ENCODE results near the gene ANKLE2.

The ANKLE2 gene

GRCh38 chr12:132736913-132737312 lies 24.7 kb downstream of the ANKLE2 start:
- H3K27me3 ChIP-seq (ENCODE audit: insufficient read depth, low read depth, severe bottlenecking) = no peaks in the 10 kb centered on the region
- H3K4me3 ChIP-seq (ENCODE audit: low read depth, low read length) = no peak overlapping the region
- H3K27ac ChIP-seq = no peak overlapping the region
- H3K36me3 ChIP-seq = peaks cover 76% of the 10 kb centered on the region
- TF ChIP-seq CTCF (IDR thresholded peaks at IDR 0.05; ENCODE audit: low read depth, low read length) = no peak
- H3K9me3 ChIP-seq (ENCODE audit: severe bottlenecking) = no peaks in the 10 kb centered on the region
- no peak for DNase-seq

DNA sequence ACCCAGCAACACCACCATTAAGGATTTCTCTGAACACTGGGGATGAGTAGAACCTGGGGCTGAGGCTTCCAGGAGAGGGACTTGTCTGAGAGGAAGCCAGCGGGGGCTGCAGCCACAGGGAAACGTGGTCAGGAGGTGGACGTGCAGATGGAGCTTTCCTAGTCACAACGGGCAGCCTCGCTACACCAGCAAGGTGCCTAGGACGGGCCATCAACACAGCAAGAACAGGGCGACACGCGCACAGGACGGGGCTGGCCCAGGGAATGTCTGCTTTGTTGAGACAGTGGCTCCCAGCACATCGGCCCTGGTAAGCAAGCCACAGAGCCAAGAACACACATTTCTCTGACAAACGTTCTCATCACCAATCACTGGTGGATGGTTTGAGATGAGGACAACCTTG lies 25.3 kb downstream of the ANKLE2 start:
- peaks cover 74% of the 10 kb centered on the region for H3K36me3 ChIP-seq
- no peak overlapping the region for H3K27ac ChIP-seq
- H3K27me3 ChIP-seq (ENCODE audit: insufficient read depth, low read depth, severe bottlenecking) = no peaks in the 10 kb centered on the region
- TF ChIP-seq CTCF (IDR thresholded peaks at IDR 0.05; ENCODE audit: low read depth, low read length) = no peak
- DNase-seq = no peak
- no peaks in the 10 kb centered on the region for H3K9me3 ChIP-seq (ENCODE audit: severe bottlenecking)
- H3K4me3 ChIP-seq (ENCODE audit: low read depth, low read length) = no peak overlapping the region

- Histone ChIP-seq H3K4me3 (ENCODE audit: low read depth, low read length) (no peak overlapping the region), H3K27ac (no peak overlapping the region), H3K36me3 (peaks cover 77% of the 10 kb centered on the region), H3K9me3 (ENCODE audit: severe bottlenecking) (no peaks in the 10 kb centered on the region), H3K27me3 (ENCODE audit: insufficient read depth, low read depth, severe bottlenecking) (no peaks in the 10 kb centered on the region)
- no peak for DNase-seq
- TF ChIP-seq CTCF (IDR thresholded peaks at IDR 0.05; ENCODE audit: low read depth, low read length) = no peak
Measured at GRCh38 chr12:132735496-132735895, 26.1 kb downstream of the ANKLE2 start.

DNA sequence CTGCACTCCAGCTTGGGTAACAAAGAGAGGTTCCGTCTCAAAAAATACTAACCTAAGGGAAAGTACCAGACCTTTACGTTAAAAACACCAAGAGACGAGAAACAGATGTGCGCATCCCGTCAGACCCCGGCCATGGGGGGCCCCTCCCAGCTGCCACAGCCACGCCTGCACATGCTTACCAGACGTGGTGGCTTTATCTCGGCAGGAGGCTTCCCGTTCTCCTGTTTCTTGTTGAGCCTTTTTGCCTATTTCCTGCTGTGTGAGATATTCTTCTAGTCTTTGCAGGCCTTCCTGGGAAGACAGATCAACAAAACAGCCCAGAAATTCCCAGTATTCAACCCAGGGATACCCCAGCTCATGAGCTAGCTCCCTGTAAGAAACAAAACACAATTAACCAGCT lies 27.4 kb downstream of the ANKLE2 start:
- no peak overlapping the region for H3K4me3 ChIP-seq (ENCODE audit: low read depth, low read length)
- H3K27ac ChIP-seq = no peak overlapping the region
- no peak for DNase-seq
- peaks cover 74% of the 10 kb centered on the region for H3K36me3 ChIP-seq
- H3K9me3 ChIP-seq (ENCODE audit: severe bottlenecking) = no peaks in the 10 kb centered on the region
- TF ChIP-seq CTCF (IDR thresholded peaks at IDR 0.05; ENCODE audit: low read depth, low read length) = no peak
- H3K27me3 ChIP-seq (ENCODE audit: insufficient read depth, low read depth, severe bottlenecking) = no peaks in the 10 kb centered on the region

DNA sequence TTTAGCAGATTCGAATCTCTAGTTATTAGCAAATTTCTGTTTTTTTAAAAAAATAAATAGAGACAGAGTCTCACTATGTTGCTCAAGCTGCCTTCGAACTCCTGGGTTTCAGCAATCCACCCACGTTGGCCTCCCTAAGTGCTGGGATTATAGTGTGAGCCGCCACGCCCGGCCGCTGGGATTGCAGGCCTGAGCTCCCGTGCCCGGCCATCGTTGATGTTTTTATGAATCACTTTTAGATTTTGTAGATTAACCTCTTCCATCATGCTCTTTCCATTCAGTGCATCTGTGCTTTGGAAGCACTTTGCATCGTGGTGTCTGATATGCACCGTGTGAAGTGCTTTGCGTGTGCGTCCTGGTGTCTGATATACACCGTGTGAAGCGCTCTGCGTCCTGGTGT lies 30.1 kb downstream of the ANKLE2 start:
- Histone ChIP-seq H3K36me3 (peaks cover 72% of the 10 kb centered on the region), H3K27me3 (ENCODE audit: insufficient read depth, low read depth, severe bottlenecking) (no peaks in the 10 kb centered on the region), H3K9me3 (ENCODE audit: severe bottlenecking) (no peaks in the 10 kb centered on the region), H3K27ac (no peak overlapping the region), H3K4me3 (ENCODE audit: low read depth, low read length) (no peak overlapping the region)
- TF ChIP-seq CTCF (IDR thresholded peaks at IDR 0.05; ENCODE audit: low read depth, low read length) = no peak
- DNase-seq = no peak

- no peak overlapping the region; the same call in 1 of the 2 replicates for H3K27ac ChIP-seq
- H3K4me3 ChIP-seq (ENCODE audit: low read depth, low read length) = no peak overlapping the region
- no peaks in the 10 kb centered on the region for H3K27me3 ChIP-seq (ENCODE audit: insufficient read depth, low read depth, severe bottlenecking)
- no peaks in the 10 kb centered on the region for H3K9me3 ChIP-seq (ENCODE audit: severe bottlenecking)
- peaks cover 72% of the 10 kb centered on the region for H3K36me3 ChIP-seq
- no peak for TF ChIP-seq CTCF (IDR thresholded peaks at IDR 0.05; ENCODE audit: low read depth, low read length)
- DNase-seq = no peak
Measured at GRCh38 chr12:132730353-132730752, 31.3 kb downstream of the ANKLE2 start.

Measured in WERI-Rb-1 (cell line).